Pancreas (tissue), 10 donors: ENCODE measurements around the gene UTP4. TPM values are rescaled to one million over a fixed set of nuclear protein-coding genes. Genes with fewer than 3 reads are reported as not detected.

Experiments used
- ATAC-seq, 4 donors: fragments of 200-7000 bp; cut with Tn5 transposase; one replicate each; pipeline versions ENCODE4 v1.8.0 to v1.9.1; 2020; ENCODE audit warnings: mild to moderate bottlenecking in 4 of 4, moderate library complexity in 4 of 4
- DNase-seq, 6 donors: peaks; one replicate each; pipeline ENCODE4 v3.0.0-alpha.2; 2020
- FAIRE-seq: peaks from 2 replicates; lab custom pipeline; 2012; peaks lifted over from hg19 to GRCh38; lab: Jason Lieb, UNC
- H3K27ac ChIP-seq, 4 donors: fragments of 200-600 bp; sonication (generic); 1 replicate in 3 of 4; 2 replicates in 1 of 4; pipeline versions ENCODE4 v1.5.0 to v1.8.0; 2020
- H3K27me3 ChIP-seq, 4 donors: fragments of 200-600 bp; one replicate each; pipeline ENCODE4 v1.8.0; 2021
- H3K36me3 ChIP-seq, 3 donors: fragments of 200-600 bp; sonication (generic) in 1 of 3; one replicate each; pipeline versions ENCODE4 v1.5.0 to v1.8.0; 2020 to 2021
- H3K4me1 ChIP-seq, 3 donors: fragments of 200-600 bp; one replicate each; pipeline ENCODE4 v1.8.0; 2021
- H3K4me3 ChIP-seq, 4 donors: fragments of 200-600 bp; sonication (generic) in 2 of 4; one replicate each; pipeline versions ENCODE4 v1.5.0 to v1.8.0; 2020 to 2021
- H3K9me3 ChIP-seq, 4 donors: fragments of 200-600 bp; one replicate each; pipeline ENCODE4 v1.8.0; 2021
- CTCF ChIP-seq, 4 donors: fragments of 200-600 bp; sonication (generic) in 3 of 4; IDR thresholded peaks; one replicate each; pipeline versions ENCODE4 v1.5.0 to v1.8.0; 2021; ENCODE audit warnings: antibody characterized with exemption in 4 of 4
- WGBS, 2 donors: extraction: QIAGEN DNeasy Blood & Tissue Kit; methylation state at CpG; one replicate each; pipeline ENCODE4 v1.1.7; 2013; 5-methylcytosine and 5-hydroxymethylcytosine counted together
- intact Hi-C, 3 donors: fragments of 100-400 bp; cut with DNase I; formaldehyde crosslinking; loops; one replicate each; pipeline versions ENCODE4 v1.11.1 to v1.14.2; 2022
- polyA plus RNA-seq, 2 donors: library from polyadenylated mRNA; stranded (reverse); fragments of 200-250 nt; gene quantifications; one replicate each; pipeline ENCODE4 v1.2.3, GENCODE V29; 2013
- total RNA-seq, 6 donors: library from RNA; stranded (reverse); fragmentation: NEBNext Ultra II Directional in 4 of 6; extraction: Animal tissue kit (Norgen Biotek cat#: 25700) in 4 of 6; gene quantifications; one replicate each; pipeline versions ENCODE4 v1.2.1 to v1.2.4, GENCODE V29; 2021 to 2023
- donor health status: healthy with polysubstance abuse.
- donor health status: DM: no; HTN: no; CAD: no; lungs with moderate emphysema.
- donor health status: DM: no; HTN: no; CAD: no.
- donor health status: control.
- donor health status: control.
- donor health status: Bipolar disorder and iron deficiency.
- donor health status: DM: yes; HTN: yes; CAD: no.
- donor health status: DM: no; HTN: no; CAD: no.
- donor health status: DM: no; HTN: no; CAD: no.
- donor health status: DM: yes; HTN: yes; CAD: no.

The UTP4 gene
- total and polyA plus RNA-seq, 8 donors: 11.6 to 29.0 (median 21.8) TPM

GRCh38 chr16:69110406-69110805, 22.0 kb upstream of the UTP4 start:
- H3K27ac ChIP-seq: no peak overlapping the region
- H3K27me3 ChIP-seq: no peaks in the 10 kb centered on the region
- 85 to 95% methylated on average over 7 of the region's 7 CpGs for WGBS, 2 donors
- H3K9me3 ChIP-seq: no peaks in the 10 kb centered on the region
- H3K4me1 ChIP-seq: peaks cover 0 to 10% (median 9%) of the 10 kb centered on the region in 3 donors
- H3K4me3 ChIP-seq: no peak overlapping the region
- FAIRE-seq (no peak), DNase-seq (peak in 1 of 6 donors; percentile 38), ATAC-seq (no peak)
- TF ChIP-seq CTCF (IDR thresholded peaks at IDR 0.05): no peak
- intact Hi-C loops: no loop called here
- no peaks in the 10 kb centered on the region for H3K36me3 ChIP-seq

GRCh38 chr16:69111216-69111875, 21.1 kb upstream of the UTP4 start:
- no peak for FAIRE-seq
- 72 to 75% methylated on average over 6 of the region's 6 CpGs for WGBS, 2 donors
- intact Hi-C loops: no loop called here

GRCh38 chr16:69111876-69112230, 20.6 kb upstream of the UTP4 start:
- Histone ChIP-seq H3K4me1 (peaks cover 0 to 10% (median 8%) of the 10 kb centered on the region in 3 donors), H3K4me3 (no peak overlapping the region), H3K27me3 (no peaks in the 10 kb centered on the region), H3K36me3 (no peaks in the 10 kb centered on the region), H3K27ac (no peak overlapping the region), H3K9me3 (no peaks in the 10 kb centered on the region)
- peak in 1 of 6 donors; percentile 48 for DNase-seq
- no peak for FAIRE-seq
- intact Hi-C loops: no loop called here
- TF ChIP-seq CTCF (IDR thresholded peaks at IDR 0.05): no peak
- no peak for ATAC-seq
- 51 to 63% methylated on average over 5 of the region's 5 CpGs for WGBS, 2 donors

More at GRCh38 chr16:69111216-69111875, 21.1 kb upstream of the UTP4 start:
- no peaks in the 10 kb centered on the region for H3K36me3 ChIP-seq
- peaks cover 0 to 10% (median 9%) of the 10 kb centered on the region in 3 donors for H3K4me1 ChIP-seq
- no peaks in the 10 kb centered on the region for H3K9me3 ChIP-seq
- no peak overlapping the region for H3K27ac ChIP-seq
- no peak overlapping the region for H3K4me3 ChIP-seq
- DNase-seq: peak in 1 of 6 donors; percentile 52
- no peak for ATAC-seq
- H3K27me3 ChIP-seq: no peaks in the 10 kb centered on the region
- no peak for TF ChIP-seq CTCF (IDR thresholded peaks at IDR 0.05)

- no peak overlapping the region for H3K4me3 ChIP-seq
- peak; percentile 53 to 90 (median 79) for DNase-seq
- 27 to 28% methylated on average over 6 of the region's 6 CpGs for WGBS, 2 donors
- peak; percentile 85 to 96 (median 90) for ATAC-seq
- TF ChIP-seq CTCF (IDR thresholded peaks at IDR 0.05): peak; percentile 71 to 79 (median 75)
- intact Hi-C loops: no loop called here
- H3K27ac ChIP-seq: no peak overlapping the region
- no peaks in the 10 kb centered on the region for H3K27me3 ChIP-seq
- peaks cover 0 to 5% (median 1%) of the 10 kb centered on the region in 3 donors for H3K4me1 ChIP-seq
- no peak for FAIRE-seq
- no peaks in the 10 kb centered on the region for H3K9me3 ChIP-seq
- no peaks in the 10 kb centered on the region for H3K36me3 ChIP-seq
These were observed 19.9 kb upstream of the UTP4 start for GRCh38 chr16:69112285-69113129.
